ENCODE results near the gene DLGAP1.

GRCh38 chr18:3688690-3689089 lies 766.4 kb downstream of the DLGAP1 start:
- TF ChIP-seq CTCF (IDR thresholded peaks at IDR 0.05; ENCODE audit: low read depth, low read length, missing input control) (no peak), HNF4G (IDR thresholded peaks at IDR 0.05) (no peak), ZBTB33 (IDR thresholded peaks at IDR 0.05) (no peak), TAF1 (conservative IDR thresholded peaks at IDR 0.05) (no peak), ATF3 (IDR thresholded peaks at IDR 0.05) (no peak), RAD21 (IDR thresholded peaks at IDR 0.05) (no peak), FOXA1 (IDR thresholded peaks at IDR 0.05) (no peak), SP1 (IDR thresholded peaks at IDR 0.05) (no peak), EGR1 (IDR thresholded peaks at IDR 0.05; ENCODE audit: low read depth in 2 of 2) (no peak), YY1 (IDR thresholded peaks at IDR 0.05) (no peak), RXRA (IDR thresholded peaks at IDR 0.05) (no peak), MAX (IDR thresholded peaks at IDR 0.05) (no peak), JUND (IDR thresholded peaks at IDR 0.05) (no peak)

Measured in liver (tissue), 3 donors.